K562 (cell line): ENCODE data around the gene PPM1M. TPM values are rescaled to one million over a fixed set of nuclear protein-coding genes. Genes with fewer than 3 reads are reported as not detected.

Experiments
- BHLHE40 ChIP-seq: IDR thresholded peaks from 2 replicates; pipeline ENCODE4 v1.6.1; 2011; ENCODE audit warnings: low read length, improper control_type of control experiment
- CC2D1A ChIP-seq: fragments of 450-650 bp; IDR thresholded peaks from 2 replicates; pipeline ENCODE4 v1.6.1; 2017; ENCODE audit warnings: mild to moderate bottlenecking
- CTBP1 ChIP-seq: fragments of 450-650 bp; IDR thresholded peaks from 2 replicates; pipeline ENCODE4 v1.6.1; 2016; ENCODE audit warnings: borderline replicate concordance
- DEAF1 ChIP-seq: fragments of 450-650 bp; formaldehyde crosslinking; IDR thresholded peaks from 2 replicates; pipeline ENCODE4 v1.4.0; 2020; ENCODE audit warnings: mild to moderate bottlenecking, moderate library complexity
- E2F5 ChIP-seq: sonication (generic); formaldehyde crosslinking; IDR thresholded peaks from 2 replicates; pipeline ENCODE4 v1.8.0; 2022; ENCODE audit warnings: mild to moderate bottlenecking, missing genetic modification reagents
- FOS ChIP-seq: IDR thresholded peaks from 3 replicates; pipeline ENCODE4 v1.6.1; 2011; ENCODE audit not compliant: insufficient read length; ENCODE audit errors: extremely low read depth
- GABPA ChIP-seq: fragments of 200-800 bp; sonication (Bioruptor generic); conservative IDR thresholded peaks from 2 replicates; pipeline ENCODE4 v1.6.1; 2016; ENCODE audit warnings: low read depth, missing genetic modification characterization, missing compliant biosample characterization
- GATA2 ChIP-seq: sonication (generic); formaldehyde crosslinking; IDR thresholded peaks from 2 replicates; pipeline ENCODE4 v1.4.0; 2020; ENCODE audit warnings: mild to moderate bottlenecking, missing genetic modification reagents
- GATAD2B ChIP-seq: fragments of 450-650 bp; IDR thresholded peaks from 2 replicates; pipeline ENCODE4 v1.6.1; 2017; ENCODE audit warnings: mild to moderate bottlenecking, borderline replicate concordance
- HDAC1 ChIP-seq, 2 experiments: fragments of 450-650 bp; IDR thresholded peaks; 2 replicates each; pipeline ENCODE4 v1.6.1; 2016 to 2017; ENCODE audit warnings: inconsistent platforms in 1 of 2, mild to moderate bottlenecking in 1 of 2, moderate library complexity in 1 of 2
- HOXB6 ChIP-seq: fragments of 250-450 bp; sonication (Bioruptor Pico); IDR thresholded peaks from 2 replicates; pipeline ENCODE4 v1.5.1; 2022; ENCODE audit warnings: mild to moderate bottlenecking, borderline replicate concordance
- HSF4 ChIP-seq: fragments of 250-450 bp; sonication (Bioruptor Pico); IDR thresholded peaks from 2 replicates; pipeline ENCODE4 v2.1.2; 2022; ENCODE audit warnings: mild to moderate bottlenecking, moderate library complexity, borderline replicate concordance
- POLR2AphosphoS2 ChIP-seq: IDR thresholded peaks from 2 replicates; pipeline ENCODE4 v1.6.1; 2012; ENCODE audit warnings: low read length, improper control_type of control experiment
- RBBP5 ChIP-seq: fragments of 200-600 bp; sonication (generic); IDR thresholded peaks from 2 replicates; pipeline ENCODE4 v1.6.1; 2012; ENCODE audit warnings: borderline replicate concordance, mild to moderate bottlenecking, low read length, control low read depth, inconsistent platforms; ENCODE audit not compliant: insufficient read depth, poor library complexity, severe bottlenecking
- RBM14 ChIP-seq: fragments of 200-400 bp; formaldehyde crosslinking; IDR thresholded peaks from 2 replicates; pipeline ENCODE4 v1.6.1; 2018; ENCODE audit warnings: low read depth, mild to moderate bottlenecking, low read length, moderate library complexity, borderline replicate concordance; ENCODE audit not compliant: insufficient read depth
- TOE1 ChIP-seq, 2 experiments: fragments of 450-650 bp in 1 of 2; sonication (generic) in 1 of 2; formaldehyde crosslinking in 1 of 2; IDR thresholded peaks; 2 replicates each; pipeline versions ENCODE4 v1.7.1 to v1.8.0; 2016 to 2022; ENCODE audit warnings: borderline replicate concordance in 2 of 2, mild to moderate bottlenecking in 2 of 2, antibody characterized with exemption in 1 of 2, inconsistent platforms in 1 of 2, low read depth in 1 of 2, missing genetic modification reagents in 1 of 2, moderate library complexity in 1 of 2
- ZBTB7A ChIP-seq: IDR thresholded peaks from 2 replicates; pipeline ENCODE4 v1.6.1; 2011; ENCODE audit warnings: low read depth, mild to moderate bottlenecking, low read length, moderate library complexity, borderline replicate concordance; ENCODE audit not compliant: control insufficient read depth
- ZNF12 ChIP-seq: sonication (generic); formaldehyde crosslinking; IDR thresholded peaks from 2 replicates; pipeline ENCODE4 v1.4.0; 2020; ENCODE audit warnings: mild to moderate bottlenecking, missing genetic modification reagents
- ZNF253 ChIP-seq: fragments of 250-450 bp; sonication (Bioruptor Pico); conservative IDR thresholded peaks from 2 replicates; pipeline ENCODE4 v1.6.1; 2021; ENCODE audit warnings: mild to moderate bottlenecking
- ZNF277 ChIP-seq: fragments of 250-450 bp; sonication (Bioruptor Pico); IDR thresholded peaks from 2 replicates; pipeline ENCODE4 v1.8.0; 2022; ENCODE audit warnings: inconsistent platforms, mild to moderate bottlenecking, moderate library complexity, borderline replicate concordance
- ZNF395 ChIP-seq: fragments of 200-800 bp; sonication (Bioruptor generic); IDR thresholded peaks from 2 replicates; pipeline ENCODE4 v1.6.1; 2017; ENCODE audit warnings: missing genetic modification characterization, missing compliant biosample characterization
- ZNF696 ChIP-seq: fragments of 250-450 bp; sonication (Bioruptor Pico); conservative IDR thresholded peaks from 2 replicates; pipeline ENCODE4 v1.4.0; 2020; ENCODE audit warnings: mild to moderate bottlenecking, moderate library complexity
- ZNF764 ChIP-seq: fragments of 250-450 bp; sonication (Bioruptor Pico); IDR thresholded peaks from 2 replicates; pipeline ENCODE4 v1.4.0; 2020; ENCODE audit warnings: low read depth, mild to moderate bottlenecking, moderate library complexity
- polyA plus RNA-seq, 8 experiments: library from polyadenylated mRNA; depleted of rRNA in 4 of 8; stranded (reverse) in 5 of 8; unstranded in 3 of 8; fragments of >200 nt; fragmentation: Nextera tagmentation in 2 of 8; fragmentation: Illumina TruSeq in 1 of 8; extraction: Ambion mirVana in 2 of 8; extraction: Trizol in 1 of 8; gene quantifications; 2 replicates each; pipeline versions ENCODE4 v1.2.1 to v1.2.3, GENCODE V29; 2011 to 2014; ENCODE audit warnings: inconsistent platforms in 1 of 8, missing spikeins in 1 of 8
- total RNA-seq, 7 experiments: library from RNA; depleted of rRNA in 6 of 7; stranded (reverse); fragments of >200 nt in 6 of 7; fragmentation: Illumina TruSeq in 2 of 7; extraction: Trizol in 2 of 7; gene quantifications; 2 replicates each; pipeline versions ENCODE4 v1.2.1 to v1.2.3, GENCODE V29; 2011 to 2021; ENCODE audit warnings: low replicate concordance in 1 of 7

Gene PPM1M
- total and polyA plus RNA-seq, 9 of the 15 experiments (the other 6 are each of a cell fraction or from before 2014, with no cell fraction given) = 1.4 to 9.2 (median 4.4) TPM

GRCh38 chr3:52231502-52232278 is 13.9 kb upstream of the PPM1M start (continued):
- TF ChIP-seq DEAF1 (CRISPR knock-in tag) = 0 out of 2 replicates have a peak, but pooled peaks have one; percentile 24
- TF ChIP-seq RBBP5 = no peak
- TF ChIP-seq ZNF253 (CRISPR knock-in tag) = no peak
- TF ChIP-seq ZNF12 (CRISPR knock-in tag) = no peak
- TF ChIP-seq HDAC1 (IDR thresholded peaks at IDR 0.05) = no peak
- no peak for TF ChIP-seq TOE1 (IDR thresholded peaks at IDR 0.05; ENCODE audit: borderline replicate concordance)
- no peak for TF ChIP-seq TOE1 (CRISPR knock-in tag; IDR thresholded peaks at IDR 0.05; ENCODE audit: borderline replicate concordance, low read depth)
- no peak for TF ChIP-seq ZNF277 (CRISPR knock-in tag)
- no peak for TF ChIP-seq GABPA (tag)
- no peak for TF ChIP-seq CC2D1A
- no peak for TF ChIP-seq BHLHE40
- no peak for TF ChIP-seq ZNF764 (CRISPR knock-in tag)
- no peak for TF ChIP-seq ZNF395 (CRISPR knock-in tag)
- no peak for TF ChIP-seq E2F5
- no peak for TF ChIP-seq HSF4 (CRISPR knock-in tag)
- no peak for TF ChIP-seq ZBTB7A
- no peak for TF ChIP-seq HOXB6 (CRISPR knock-in tag)
- TF ChIP-seq ZNF696 (CRISPR knock-in tag) = no peak
- TF ChIP-seq POLR2AphosphoS2 = no peak
- TF ChIP-seq GATAD2B = no peak
- no peak for TF ChIP-seq GATA2 (CRISPR knock-in tag)
- TF ChIP-seq FOS = no peak
- no peak for TF ChIP-seq CTBP1
- no peak for TF ChIP-seq RBM14
